WI38 (cell line): ENCODE data around the gene MBTPS1.

ENCODE experiments used
- H3K4me3 ChIP-seq: 2 replicates; pipeline ENCODE4 v1.5.1; 2011; ENCODE audit warnings: low read depth, mild to moderate bottlenecking, control low read depth, low read length
- TF ChIP-seq, protein P1 (sequence below): IDR thresholded peaks from 2 replicates; pipeline ENCODE4 v1.5.1; 2012; ENCODE audit warnings: low read depth, mild to moderate bottlenecking, control low read depth, low read length

MBTPS1 gene

DNA sequence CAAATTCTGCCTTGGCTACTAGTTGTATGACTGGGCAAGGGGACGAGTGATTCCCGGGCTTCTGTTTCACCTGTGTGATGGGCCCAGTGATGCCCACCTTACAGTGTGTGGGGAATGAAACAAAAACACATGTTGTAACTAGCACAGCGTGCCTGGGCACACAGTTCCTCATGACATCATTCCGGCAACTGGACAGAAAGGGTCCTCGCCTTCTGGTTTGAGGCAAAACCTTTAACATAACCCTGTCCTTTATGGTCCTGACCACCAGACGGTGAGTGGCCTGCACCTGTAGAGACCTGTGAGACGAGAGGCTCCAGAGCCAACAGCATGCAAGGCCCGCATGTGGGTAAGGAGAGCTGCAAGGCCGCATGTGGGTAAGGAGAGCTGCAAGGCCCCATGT lies 66.4 kb downstream of the MBTPS1 start:
- H3K4me3 ChIP-seq = no peak overlapping the region
- TF ChIP-seq, protein P1, sequence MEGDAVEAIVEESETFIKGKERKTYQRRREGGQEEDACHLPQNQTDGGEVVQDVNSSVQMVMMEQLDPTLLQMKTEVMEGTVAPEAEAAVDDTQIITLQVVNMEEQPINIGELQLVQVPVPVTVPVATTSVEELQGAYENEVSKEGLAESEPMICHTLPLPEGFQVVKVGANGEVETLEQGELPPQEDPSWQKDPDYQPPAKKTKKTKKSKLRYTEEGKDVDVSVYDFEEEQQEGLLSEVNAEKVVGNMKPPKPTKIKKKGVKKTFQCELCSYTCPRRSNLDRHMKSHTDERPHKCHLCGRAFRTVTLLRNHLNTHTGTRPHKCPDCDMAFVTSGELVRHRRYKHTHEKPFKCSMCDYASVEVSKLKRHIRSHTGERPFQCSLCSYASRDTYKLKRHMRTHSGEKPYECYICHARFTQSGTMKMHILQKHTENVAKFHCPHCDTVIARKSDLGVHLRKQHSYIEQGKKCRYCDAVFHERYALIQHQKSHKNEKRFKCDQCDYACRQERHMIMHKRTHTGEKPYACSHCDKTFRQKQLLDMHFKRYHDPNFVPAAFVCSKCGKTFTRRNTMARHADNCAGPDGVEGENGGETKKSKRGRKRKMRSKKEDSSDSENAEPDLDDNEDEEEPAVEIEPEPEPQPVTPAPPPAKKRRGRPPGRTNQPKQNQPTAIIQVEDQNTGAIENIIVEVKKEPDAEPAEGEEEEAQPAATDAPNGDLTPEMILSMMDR = no peak

GRCh38 chr16:84049403-84050060 lies 67.2 kb downstream of the MBTPS1 start:
- H3K4me3 ChIP-seq = no peak overlapping the region
- TF ChIP-seq, protein P1 = no peak

GRCh38 chr16:84048871-84049270 lies 67.9 kb downstream of the MBTPS1 start:
- no peak overlapping the region for H3K4me3 ChIP-seq
- TF ChIP-seq, protein P1 = no peak

DNA sequence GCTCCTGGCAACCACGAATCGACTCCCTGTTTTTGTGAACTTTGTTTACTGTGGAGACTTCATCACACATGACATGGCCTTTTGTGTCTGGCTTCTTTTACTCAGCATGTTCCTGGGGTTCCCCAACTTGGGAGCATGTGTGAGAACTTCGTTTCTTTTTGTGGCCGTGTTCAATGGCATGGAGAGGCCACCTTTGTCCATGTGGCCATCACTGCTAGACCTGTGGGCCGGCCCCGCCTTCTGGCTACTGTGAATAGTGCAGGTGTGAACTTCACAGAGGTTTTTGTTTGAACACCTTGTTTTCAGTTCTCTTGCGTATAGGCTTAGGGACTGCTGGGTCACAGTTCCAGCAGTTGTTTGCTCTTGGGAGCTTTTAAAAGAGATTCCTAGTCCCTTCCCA lies 68.5 kb downstream of the MBTPS1 start:
- TF ChIP-seq, protein P1 = no peak
- no peak overlapping the region for H3K4me3 ChIP-seq

GRCh38 chr16:84047626-84048025 lies 69.1 kb downstream of the MBTPS1 start:
- no peak overlapping the region for H3K4me3 ChIP-seq
- TF ChIP-seq, protein P1 = no peak

DNA sequence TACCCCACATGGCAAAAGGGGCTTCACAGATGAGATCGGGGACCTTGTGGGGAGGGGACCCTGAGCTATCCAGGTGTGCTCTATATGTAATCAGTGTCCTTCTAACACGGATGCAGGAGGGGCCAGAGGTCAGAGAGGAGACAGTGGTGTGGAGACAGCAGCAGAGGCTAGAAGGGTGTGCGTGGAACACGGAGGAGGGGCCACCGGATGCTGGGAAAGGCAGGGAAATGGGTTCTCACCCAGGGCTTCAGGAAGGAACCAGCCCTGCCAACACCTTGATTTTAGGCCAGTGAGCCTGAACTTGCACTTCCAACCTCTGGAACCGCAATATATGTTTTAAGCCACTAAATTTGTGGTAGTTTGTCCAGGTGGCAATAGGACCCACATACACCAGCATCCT lies 69.5 kb downstream of the MBTPS1 start:
- H3K4me3 ChIP-seq = no peak overlapping the region
- TF ChIP-seq, protein P1 = no peak

DNA sequence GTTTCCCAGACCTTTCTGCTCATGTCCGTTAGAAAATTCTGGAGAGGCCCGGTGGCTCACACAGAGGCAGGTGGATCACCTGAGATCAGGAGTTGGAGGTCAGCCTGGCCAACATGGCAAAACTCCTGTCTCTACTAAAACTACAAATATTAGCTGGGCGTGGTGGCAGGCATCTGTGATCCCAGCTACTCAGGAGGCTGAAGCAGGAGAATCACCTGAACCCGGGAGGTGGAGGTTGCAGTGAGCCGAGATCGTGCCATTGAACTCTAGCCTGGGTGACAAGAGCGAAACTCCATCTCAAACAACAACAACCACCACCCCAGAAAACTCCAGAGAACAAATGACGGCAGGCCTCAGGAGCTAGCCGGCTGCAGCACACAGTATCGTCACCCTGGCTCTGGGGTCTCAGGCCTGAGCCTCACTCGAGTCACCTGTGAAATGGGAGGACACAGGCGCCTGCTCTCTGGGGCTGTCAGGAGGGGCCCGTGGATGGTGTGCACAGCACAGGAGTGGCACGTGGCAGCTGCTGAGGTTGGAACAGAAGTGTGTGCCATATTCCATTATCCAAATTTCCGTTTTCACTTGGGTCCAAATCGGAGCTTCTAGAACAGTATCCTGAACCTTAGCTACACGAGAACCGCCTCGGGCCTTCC lies 70.8 kb downstream of the MBTPS1 start:
- no peak overlapping the region for H3K4me3 ChIP-seq
- TF ChIP-seq, protein P1 = no peak
